ENCODE measurements around the gene KDM6A.

DNA sequence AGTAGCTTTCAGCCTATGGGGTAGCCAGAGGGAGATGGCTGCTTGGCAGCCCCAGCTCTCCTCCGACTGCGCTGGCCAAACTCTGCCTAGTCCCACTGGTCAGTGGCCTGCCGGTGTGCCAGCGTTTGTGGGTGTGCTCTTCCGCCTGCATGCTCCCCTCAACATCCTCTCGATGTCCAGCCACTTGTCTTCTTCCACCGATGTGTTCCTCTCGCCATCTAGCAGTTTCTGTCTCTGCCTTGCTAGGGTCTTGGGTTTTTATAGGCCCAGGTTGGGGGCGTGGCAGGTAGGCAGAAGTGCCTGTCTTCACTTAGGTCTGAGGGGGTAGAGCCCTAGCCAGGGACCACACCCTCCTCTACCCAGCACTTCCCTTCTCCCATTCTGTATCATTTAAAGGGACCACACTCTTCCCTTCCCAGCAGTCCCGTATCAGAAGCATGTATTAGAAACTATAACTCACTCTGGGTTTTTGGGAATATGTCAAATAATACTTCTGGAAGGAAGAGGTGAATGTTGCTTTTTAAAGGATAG lies 124.4 kb downstream of the KDM6A start:
- TF ChIP-seq FOXM1 (IDR thresholded peaks at IDR 0.05; ENCODE audit: borderline replicate concordance, low read depth) (no peak), CREB1 (IDR thresholded peaks at IDR 0.05; ENCODE audit: low read depth) (no peak), TEAD4 (IDR thresholded peaks at IDR 0.05) (no peak), CEBPB (IDR thresholded peaks at IDR 0.05) (no peak), NFIC (IDR thresholded peaks at IDR 0.05) (no peak), TAF1 (IDR thresholded peaks at IDR 0.05; ENCODE audit: low read depth) (no peak)
- TF ChIP-seq, protein P1, sequence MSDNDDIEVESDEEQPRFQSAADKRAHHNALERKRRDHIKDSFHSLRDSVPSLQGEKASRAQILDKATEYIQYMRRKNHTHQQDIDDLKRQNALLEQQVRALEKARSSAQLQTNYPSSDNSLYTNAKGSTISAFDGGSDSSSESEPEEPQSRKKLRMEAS (IDR thresholded peaks at IDR 0.05) = no peak
